ENCODE measurements around the gene MRPS35. TPM values are rescaled to one million over a fixed set of nuclear protein-coding genes. Genes with fewer than 3 reads are reported as not detected.
A peak's percentile ranks its signal among the peaks of the same experiment; 100 is the strongest.
"Not testable (repeated sequence)": the region's sequence is repeated elsewhere in the genome, so short reads cannot be mapped to it uniquely, and the experiment has no call there.

MRPS35 gene
- total RNA-seq, 4 donors from 2014 or later = 50.8 to 74.0 (median 57.5) TPM

- no peaks in the 10 kb centered on the region for H3K9me3 ChIP-seq
- no peak overlapping the region for H3K4me3 ChIP-seq (replicated peaks in 1 of 3)
- H3K27ac ChIP-seq = no peak overlapping the region
- no peaks in the 10 kb centered on the region for H3K4me1 ChIP-seq
- no peak for DNase-seq
- WGBS, 2 donors = 95 to 96% methylated on average over 1 of the region's 1 CpG
- intact Hi-C loops (cut with DNase I) = loop anchor here (10.0 kb wide), 1 partner anchor 81 kb away; no protein-coding TSS in a partner anchor
- peaks cover 3 to 4% of the 10 kb centered on the region in 2 donors for H3K36me3 ChIP-seq
- TF ChIP-seq POLR2A (IDR thresholded peaks at IDR 0.05) = no peak
- TF ChIP-seq CTCF (IDR thresholded peaks at IDR 0.05) = no peak
- no peaks in the 10 kb centered on the region for H3K27me3 ChIP-seq
Observed at GRCh38 chr12:27733791-27734190, 23.2 kb downstream of the MRPS35 start.

- H3K36me3 ChIP-seq; H3K4me3 ChIP-seq (replicated peaks in 1 of 3); H3K9me3 ChIP-seq; H3K4me1 ChIP-seq; DNase-seq; H3K27me3 ChIP-seq; H3K27ac ChIP-seq: not testable (repeated sequence)
- intact Hi-C loops (cut with DNase I) = loop anchor here (10.0 kb wide), 1 partner anchor 80 kb away; no protein-coding TSS in a partner anchor
- 95 to 96% methylated on average over 9 of the region's 9 CpGs for WGBS, 2 donors
Observed at GRCh38 chr12:27734321-27734720, 23.7 kb downstream of the MRPS35 start.

- Histone ChIP-seq H3K4me1 (peaks cover 0 to 5% of the 10 kb centered on the region in 2 donors), H3K27ac (no peak overlapping the region), H3K36me3 (no peaks in the 10 kb centered on the region), H3K9me3 (no peaks in the 10 kb centered on the region), H3K4me3 (replicated peaks in 1 of 3) (no peak overlapping the region), H3K27me3 (no peaks in the 10 kb centered on the region)
- TF ChIP-seq CTCF (IDR thresholded peaks at IDR 0.05) (no peak), POLR2A (IDR thresholded peaks at IDR 0.05) (no peak)
- 99% methylated on average over 5 of the region's 5 CpGs for WGBS, 2 donors
- no peak for DNase-seq
- intact Hi-C loops (cut with DNase I) = no loop called here
Observed at GRCh38 chr12:27743601-27744000, 33.0 kb downstream of the MRPS35 start.

GRCh38 chr12:27745734-27746133 is 35.1 kb downstream of the MRPS35 start:
- DNase-seq; H3K4me1 ChIP-seq; H3K4me3 ChIP-seq (replicated peaks in 1 of 3); H3K27ac ChIP-seq; H3K27me3 ChIP-seq; H3K36me3 ChIP-seq; intact Hi-C loops (cut with DNase I); H3K9me3 ChIP-seq: not testable (repeated sequence)
- WGBS, 2 donors = 94 to 100% methylated on average over 1 of the region's 1 CpG

- 94 to 95% methylated on average over 3 of the region's 3 CpGs for WGBS, 2 donors
Observed at GRCh38 chr12:27747111-27747820, 36.6 kb downstream of the MRPS35 start.

More at GRCh38 chr12:27747111-27747820, 36.6 kb downstream of the MRPS35 start:
- H3K36me3 ChIP-seq = no peaks in the 10 kb centered on the region
- no peaks in the 10 kb centered on the region for H3K27me3 ChIP-seq
- H3K9me3 ChIP-seq = no peaks in the 10 kb centered on the region
- no peak for DNase-seq
- H3K4me1 ChIP-seq = peaks cover 0 to 5% of the 10 kb centered on the region in 2 donors
- peak overlapping the region in 2 of 3 donors; percentile 57 to 65 for H3K27ac ChIP-seq
- intact Hi-C loops (cut with DNase I) = no loop called here
- H3K4me3 ChIP-seq (replicated peaks in 1 of 3) = no peak overlapping the region
- TF ChIP-seq POLR2A (IDR thresholded peaks at IDR 0.05) = no peak
- no peak for TF ChIP-seq CTCF (IDR thresholded peaks at IDR 0.05)
